22Rv1 (cell line): Measurements from ENCODE around the gene ACP5.

Source experiments
- H3K27ac ChIP-seq: fragments of 450-650 bp; 2 replicates; pipeline ENCODE4 v1.5.1; 2017
- CTCF ChIP-seq: fragments of 450-650 bp; IDR thresholded peaks from 2 replicates; pipeline ENCODE4 v1.5.1; 2017; ENCODE audit warnings: mild to moderate bottlenecking
- ZFX ChIP-seq: fragments of 450-650 bp; IDR thresholded peaks from 2 replicates; pipeline ENCODE4 v1.6.1; 2017; ENCODE audit warnings: antibody characterized with exemption, borderline replicate concordance

ACP5 gene

DNA sequence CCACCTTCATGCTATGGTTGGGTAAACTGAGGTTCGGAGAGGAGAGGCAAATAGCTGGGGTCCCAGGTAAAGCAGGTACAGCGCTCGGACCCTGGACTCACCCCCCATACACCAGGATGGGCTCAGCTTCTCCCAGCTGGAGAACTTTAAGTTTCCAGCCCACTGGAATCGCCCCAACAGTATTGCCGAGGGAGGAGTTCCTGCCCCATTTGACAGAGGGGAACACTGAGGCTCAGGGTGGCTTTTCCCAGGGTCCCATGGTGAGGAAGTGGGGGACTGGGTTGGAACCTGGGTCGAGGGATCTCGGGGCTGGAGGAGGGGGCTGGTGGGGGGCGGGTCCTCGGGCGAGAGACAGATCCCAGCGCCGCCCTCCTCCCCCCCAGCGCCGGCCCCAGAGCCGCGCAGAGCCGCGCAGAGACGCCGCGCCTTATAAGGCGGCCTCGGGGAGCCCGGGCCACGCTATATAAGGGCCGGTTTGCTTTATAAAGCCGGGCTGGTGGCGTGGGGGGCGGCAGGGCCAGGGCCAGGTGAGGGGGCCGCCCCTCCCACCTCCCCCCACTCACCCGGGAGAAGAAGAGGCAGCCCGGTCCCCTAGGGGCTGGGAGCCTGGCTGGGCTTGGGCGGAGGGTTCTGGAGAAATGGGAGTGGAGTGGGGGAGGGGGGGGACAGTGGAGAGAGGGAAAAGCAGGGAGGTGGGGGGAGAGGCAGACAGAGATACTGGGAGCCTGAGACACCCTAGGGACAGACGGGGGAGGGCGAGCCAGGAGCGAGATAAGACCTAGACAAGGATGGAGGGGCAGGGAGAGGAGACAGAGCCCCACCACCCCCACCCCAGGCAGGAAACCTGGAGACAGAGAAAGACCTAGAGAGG is 37.7 kb downstream of the ACP5 start:
- H3K27ac ChIP-seq, result no peak overlapping the region
- TF ChIP-seq CTCF (no peak), ZFX (no peak)

DNA sequence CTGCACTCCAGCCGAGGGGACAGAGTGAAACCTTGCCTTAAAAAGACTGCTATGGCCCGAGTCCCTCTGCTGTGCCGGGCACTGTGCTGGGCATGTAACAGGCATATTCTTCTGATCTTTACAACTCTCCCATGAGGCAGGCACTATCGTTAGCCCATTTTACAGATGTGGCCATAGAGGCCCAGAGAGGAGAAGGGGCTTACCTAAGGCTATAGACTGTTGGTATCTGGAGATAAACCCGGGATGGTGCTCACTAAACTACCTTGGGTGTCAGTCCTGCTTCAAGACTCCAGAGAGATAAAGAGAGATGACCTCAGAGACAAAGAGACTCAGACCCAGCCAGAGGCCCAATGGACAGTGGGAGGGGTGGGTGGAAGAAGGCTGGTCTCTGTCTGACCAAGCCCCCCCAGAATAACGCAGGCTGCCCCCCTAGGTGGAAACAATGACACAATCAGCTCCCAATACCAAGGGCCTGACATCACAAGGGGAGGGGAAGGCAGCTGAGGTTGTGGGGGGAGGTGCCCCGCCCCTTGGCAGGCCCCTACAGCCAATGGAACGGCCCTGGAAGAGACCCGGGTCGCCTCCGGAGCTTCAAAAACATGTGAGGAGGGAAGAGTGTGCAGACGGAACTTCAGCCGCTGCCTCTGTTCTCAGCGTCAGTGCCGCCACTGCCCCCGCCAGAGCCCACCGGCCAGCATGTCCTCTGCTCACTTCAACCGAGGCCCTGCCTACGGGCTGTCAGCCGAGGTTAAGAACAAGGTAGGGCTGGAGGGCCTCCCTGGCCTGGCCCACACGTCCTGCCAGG is 39.0 kb downstream of the ACP5 start, which contains the start of gene CNN1:
Gene CNN1 (plus strand): TSS at position 620 of the 805 bp plus-strand sequence. CDS start 77 bp downstream, at position 697.
- no peak within 1 kb of the TSS for H3K27ac ChIP-seq
- TF ChIP-seq ZFX (no peak), CTCF (no peak)

GRCh38 chr19:11535792-11536595 is 41.5 kb downstream of the ACP5 start:
- TF ChIP-seq ZFX (no peak), CTCF (peak; percentile 86)
- peak overlapping the region; percentile 30; the same call in 1 of the 2 replicates for H3K27ac ChIP-seq

DNA sequence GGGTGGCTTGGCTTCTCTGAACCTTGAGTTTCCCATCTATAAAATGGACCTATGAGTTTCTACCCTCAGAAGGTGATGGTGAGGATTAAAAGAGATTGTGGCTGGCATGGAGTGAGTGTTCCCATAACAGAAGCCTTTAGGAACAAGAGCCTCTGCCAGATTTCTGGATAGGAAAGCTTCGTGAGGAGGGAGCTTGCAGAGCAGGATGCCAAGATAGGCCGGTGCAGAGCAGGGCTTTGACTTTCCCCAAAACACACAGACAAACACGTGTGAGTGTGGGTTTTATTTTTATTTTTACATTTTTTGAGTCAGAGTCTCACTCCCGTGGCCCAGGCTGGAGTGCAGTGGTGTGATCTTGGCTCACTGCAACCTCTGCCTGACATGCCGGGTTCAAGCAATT is 42.5 kb downstream of the ACP5 start:
- H3K27ac ChIP-seq, result no peak overlapping the region
- TF ChIP-seq ZFX (no peak), CTCF (no peak)

- TF ChIP-seq CTCF, result no peak
- TF ChIP-seq ZFX, result no peak
- no peak overlapping the region for H3K27ac ChIP-seq
These were observed 42.9 kb downstream of the ACP5 start for GRCh38 chr19:11534538-11534937.

DNA sequence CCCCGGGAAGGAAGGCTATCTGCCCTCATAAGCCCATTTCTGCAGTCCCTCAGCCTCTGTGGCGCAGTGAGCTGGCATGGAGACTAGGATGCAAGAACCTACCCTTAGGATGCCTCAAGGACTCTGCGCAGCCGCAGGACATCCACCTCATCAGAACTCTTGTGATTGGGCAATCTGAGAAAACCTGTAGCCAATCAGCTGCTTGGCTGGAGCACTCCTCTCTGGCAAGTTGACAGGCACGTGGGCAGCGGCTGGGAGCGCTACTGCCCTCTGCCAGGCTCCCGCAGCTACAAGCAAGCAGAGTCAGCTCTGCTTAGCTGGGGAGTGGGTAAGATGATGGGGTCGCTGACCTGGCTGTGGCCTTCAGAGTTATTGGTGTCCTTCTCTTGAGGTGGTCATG is 47.0 kb downstream of the ACP5 start:
- peak overlapping the region; percentile 93 for H3K27ac ChIP-seq
- no peak for TF ChIP-seq ZFX
- TF ChIP-seq CTCF, result peak; percentile 83
